OCI-LY3 (cell line): ENCODE results near the gene ZBTB38.

Source experiments
- H2AFZ ChIP-seq: fragments of 200-600, 300-600 bp; shearing (Covaris generic); 2 replicates; pipeline ENCODE4 v1.6.0; 2014; ENCODE audit warnings: antibody characterized with exemption, low read depth, low read length
- H3K27ac ChIP-seq: fragments of 200-600, 300-600 bp; sonication (generic); 2 replicates; pipeline ENCODE4 v1.5.1; 2014; ENCODE audit warnings: mild to moderate bottlenecking, low read length, moderate library complexity, mixed read lengths
- H3K27me3 ChIP-seq: fragments of 200-600, 300-600 bp; sonication (generic); 2 replicates; pipeline ENCODE4 v1.6.1; 2014; ENCODE audit warnings: low read depth, low read length, mixed read lengths
- H3K36me3 ChIP-seq: fragments of 200-600, 300-600 bp; sonication (generic); replicated peaks from 2 replicates; pipeline ENCODE3; 2014; ENCODE audit warnings: low read depth, low read length, mixed read lengths
- H3K4me1 ChIP-seq: fragments of 300-600, 200-600 bp; sonication (generic); 2 replicates; pipeline ENCODE4 v1.6.1; 2014; ENCODE audit warnings: low read length, mixed read lengths
- H3K4me2 ChIP-seq: fragments of 200-600, 300-600 bp; sonication (generic); 2 replicates; pipeline ENCODE4 v1.6.1; 2014; ENCODE audit warnings: low read length, mixed read lengths
- H3K4me3 ChIP-seq: fragments of 300-600, 200-600 bp; sonication (generic); 2 replicates; pipeline ENCODE4 v1.5.1; 2014; ENCODE audit warnings: antibody characterized with exemption, mild to moderate bottlenecking, low read length, moderate library complexity
- H3K79me2 ChIP-seq: fragments of 300-600, 200-600 bp; shearing (Covaris generic); 2 replicates; pipeline ENCODE4 v1.6.1; 2014; ENCODE audit warnings: mild to moderate bottlenecking, low read length, mixed read lengths
- H3K9ac ChIP-seq: fragments of 300-600, 200-600 bp; shearing (Covaris generic); 2 replicates; pipeline ENCODE4 v1.6.0; 2014; ENCODE audit warnings: mild to moderate bottlenecking, low read length, moderate library complexity
- H3K9me3 ChIP-seq: fragments of 200-600, 300-600 bp; shearing (Covaris generic); 2 replicates; pipeline ENCODE4 v1.6.1; 2014; ENCODE audit warnings: low read length, mixed read lengths; ENCODE audit not compliant: insufficient read depth
- H4K20me1 ChIP-seq: fragments of 200-600, 300-600 bp; sonication (generic); 2 replicates; pipeline ENCODE4 v1.6.1; 2016; ENCODE audit warnings: low read length, mixed read lengths; ENCODE audit not compliant: insufficient read depth
- CTCF ChIP-seq: fragments of 200-600, 300-600 bp; sonication (generic); IDR thresholded peaks from 2 replicates; pipeline ENCODE4 v1.5.1; 2014; ENCODE audit warnings: antibody characterized with exemption, low read length, low read depth
- EZH2phosphoT487 ChIP-seq: fragments of 200-600 bp; shearing (Covaris generic); IDR thresholded peaks from 2 replicates; pipeline ENCODE4 v1.6.1; 2018; ENCODE audit warnings: antibody characterized with exemption, mixed run types, low read depth

Gene ZBTB38

GRCh38 chr3:141378556-141378955 lies 10.3 kb downstream of the ZBTB38 start:
- H3K27ac ChIP-seq, result no peak overlapping the region
- TF ChIP-seq EZH2phosphoT487, result no peak
- TF ChIP-seq CTCF, result no peak
- no peak overlapping the region for H3K9ac ChIP-seq

GRCh38 chr3:141379250-141379966 lies 11.1 kb downstream of the ZBTB38 start:
- Histone ChIP-seq H3K4me1 (peaks cover 7% of the 10 kb centered on the region; the same call in 1 of the 2 replicates), H3K9me3 (no peaks in the 10 kb centered on the region), H3K79me2 (no peaks in the 10 kb centered on the region), H3K9ac (no peak overlapping the region), H3K27ac (no peak overlapping the region), H2AFZ (no peak overlapping the region), H3K4me3 (no peak overlapping the region), H3K36me3 (no peaks in the 10 kb centered on the region), H3K4me2 (no peak overlapping the region), H3K27me3 (peaks cover 8% of the 10 kb centered on the region; the same call in 1 of the 2 replicates), H4K20me1 (no peaks in the 10 kb centered on the region)
- no peak for TF ChIP-seq EZH2phosphoT487
- no peak for TF ChIP-seq CTCF

More at GRCh38 chr3:141378556-141378955, 10.3 kb downstream of the ZBTB38 start:
- Histone ChIP-seq H3K4me1 (peaks cover 4% of the 10 kb centered on the region; the same call in 1 of the 2 replicates), H3K4me2 (no peak overlapping the region), H3K27me3 (no peaks in the 10 kb centered on the region), H4K20me1 (no peaks in the 10 kb centered on the region), H3K9me3 (no peaks in the 10 kb centered on the region), H3K36me3 (no peaks in the 10 kb centered on the region), H3K4me3 (no peak overlapping the region), H3K79me2 (no peaks in the 10 kb centered on the region), H2AFZ (no peak overlapping the region)

GRCh38 chr3:141380279-141380678 lies 12.0 kb downstream of the ZBTB38 start:
- H3K79me2 ChIP-seq, result no peaks in the 10 kb centered on the region
- H3K9ac ChIP-seq, result no peak overlapping the region
- H3K27me3 ChIP-seq, result peaks cover 12% of the 10 kb centered on the region; the same call in 1 of the 2 replicates
- peaks cover 7% of the 10 kb centered on the region; the same call in 1 of the 2 replicates for H3K4me1 ChIP-seq
- H3K36me3 ChIP-seq, result no peaks in the 10 kb centered on the region
- no peak overlapping the region for H2AFZ ChIP-seq
- TF ChIP-seq CTCF (no peak), EZH2phosphoT487 (no peak)
- no peaks in the 10 kb centered on the region for H3K9me3 ChIP-seq
- H3K27ac ChIP-seq, result no peak overlapping the region
- no peak overlapping the region for H3K4me2 ChIP-seq
- no peak overlapping the region for H3K4me3 ChIP-seq
- H4K20me1 ChIP-seq, result no peaks in the 10 kb centered on the region

GRCh38 chr3:141380987-141381386 lies 12.7 kb downstream of the ZBTB38 start:
- H3K36me3 ChIP-seq, result no peaks in the 10 kb centered on the region
- H2AFZ ChIP-seq, result no peak overlapping the region
- no peaks in the 10 kb centered on the region for H3K79me2 ChIP-seq
- no peak overlapping the region for H3K27ac ChIP-seq
- no peak overlapping the region for H3K4me3 ChIP-seq
- no peak overlapping the region for H3K4me2 ChIP-seq
- no peak for TF ChIP-seq EZH2phosphoT487
- TF ChIP-seq CTCF, result no peak
- H3K9me3 ChIP-seq, result no peaks in the 10 kb centered on the region
- peaks cover 7% of the 10 kb centered on the region; the same call in 1 of the 2 replicates for H3K4me1 ChIP-seq
- no peak overlapping the region for H3K9ac ChIP-seq
- no peaks in the 10 kb centered on the region for H4K20me1 ChIP-seq
- peaks cover 19% of the 10 kb centered on the region for H3K27me3 ChIP-seq
